Smooth muscle cell of trachea (primary cell): ENCODE results near the gene KIAA0319L. TPM values are rescaled to one million over a fixed set of nuclear protein-coding genes. Genes with fewer than 3 reads are reported as not detected.

ENCODE experiments used
- total RNA-seq: library from RNA; depleted of rRNA; stranded (reverse); fragments of >200 nt; gene quantifications from 2 replicates; pipeline ENCODE4 v1.2.1, GENCODE V29; 2014

Gene KIAA0319L
- 68.8 and 73.6 TPM in 2 replicates for total RNA-seq

DNA sequence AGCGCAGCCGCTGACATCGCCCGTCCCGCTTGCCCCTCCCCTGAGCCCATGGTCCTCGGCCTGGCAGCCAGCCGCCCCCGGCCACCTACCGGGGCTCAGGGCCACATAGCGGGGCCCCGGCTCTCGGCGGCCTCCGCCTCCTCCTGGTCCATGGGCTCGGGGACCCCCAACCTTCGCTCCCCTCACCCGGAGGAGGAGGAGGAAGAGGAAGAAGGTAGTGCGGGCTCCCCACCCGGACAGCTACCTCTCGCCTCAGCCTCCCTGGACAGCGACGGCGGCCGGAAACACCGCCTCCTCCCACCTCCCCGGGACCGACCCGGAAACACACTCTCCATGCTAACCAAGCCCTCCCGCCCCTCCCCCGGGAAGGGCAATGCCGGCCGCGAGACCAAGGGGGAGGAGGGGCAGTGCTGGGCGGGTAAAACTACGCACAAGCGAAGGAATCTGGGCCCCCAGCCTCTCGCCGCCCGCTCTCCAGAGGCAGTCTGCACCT is at the start of gene KIAA0319L:
Gene KIAA0319L (minus strand): TSS at position 286 of the 493 bp plus-strand sequence. CDS start 2,912 bp downstream, outside the sequence.

DNA sequence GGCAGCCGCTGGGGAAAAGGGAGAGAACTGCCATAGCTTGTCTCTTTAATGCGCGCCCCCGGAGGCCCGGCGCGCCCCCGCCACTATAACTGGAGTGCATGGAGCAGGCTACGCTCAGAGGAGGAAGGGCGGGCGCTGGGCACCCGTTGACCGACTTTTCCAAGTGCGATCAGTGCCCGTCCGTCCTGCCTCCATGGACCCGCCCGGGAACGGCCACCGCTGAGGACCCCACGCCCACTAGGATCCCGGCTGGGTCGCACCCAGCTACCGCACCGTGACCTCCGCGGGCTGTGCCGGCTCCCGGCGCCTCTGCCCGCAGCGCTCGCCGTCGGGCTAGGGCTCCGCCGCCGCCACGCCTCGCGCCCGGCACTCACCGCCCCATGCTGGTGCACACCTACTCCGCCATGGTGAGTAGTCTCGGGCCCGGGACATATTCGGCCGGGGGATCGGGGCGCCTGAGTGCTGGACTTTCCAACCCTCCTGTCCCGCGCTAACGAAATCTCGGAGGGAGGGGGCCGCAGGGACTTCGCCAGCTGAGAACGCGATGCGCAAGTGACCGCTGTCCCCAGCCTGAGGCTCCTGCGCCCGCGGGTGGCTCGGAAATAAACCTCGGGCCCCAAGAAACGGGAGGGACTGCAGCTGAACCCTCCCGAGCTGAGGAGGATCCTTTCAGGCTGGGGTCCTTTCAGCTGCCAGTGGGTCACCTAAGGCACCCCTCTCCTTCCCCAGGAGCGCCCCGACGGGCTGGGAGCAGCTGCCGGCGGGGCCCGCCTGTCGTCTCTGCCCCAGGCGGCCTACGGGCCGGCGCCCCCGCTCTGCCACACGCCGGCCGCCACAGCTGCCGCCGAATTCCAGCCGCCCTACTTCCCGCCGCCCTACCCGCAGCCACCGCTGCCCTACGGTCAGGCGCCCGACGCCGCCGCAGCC is 16.3 kb upstream of the KIAA0319L start, which contains the start of gene TFAP2E:
Gene TFAP2E (plus strand): TSS at position 117 of the 927 bp plus-strand sequence. CDS start 264 bp downstream, at position 381.

DNA sequence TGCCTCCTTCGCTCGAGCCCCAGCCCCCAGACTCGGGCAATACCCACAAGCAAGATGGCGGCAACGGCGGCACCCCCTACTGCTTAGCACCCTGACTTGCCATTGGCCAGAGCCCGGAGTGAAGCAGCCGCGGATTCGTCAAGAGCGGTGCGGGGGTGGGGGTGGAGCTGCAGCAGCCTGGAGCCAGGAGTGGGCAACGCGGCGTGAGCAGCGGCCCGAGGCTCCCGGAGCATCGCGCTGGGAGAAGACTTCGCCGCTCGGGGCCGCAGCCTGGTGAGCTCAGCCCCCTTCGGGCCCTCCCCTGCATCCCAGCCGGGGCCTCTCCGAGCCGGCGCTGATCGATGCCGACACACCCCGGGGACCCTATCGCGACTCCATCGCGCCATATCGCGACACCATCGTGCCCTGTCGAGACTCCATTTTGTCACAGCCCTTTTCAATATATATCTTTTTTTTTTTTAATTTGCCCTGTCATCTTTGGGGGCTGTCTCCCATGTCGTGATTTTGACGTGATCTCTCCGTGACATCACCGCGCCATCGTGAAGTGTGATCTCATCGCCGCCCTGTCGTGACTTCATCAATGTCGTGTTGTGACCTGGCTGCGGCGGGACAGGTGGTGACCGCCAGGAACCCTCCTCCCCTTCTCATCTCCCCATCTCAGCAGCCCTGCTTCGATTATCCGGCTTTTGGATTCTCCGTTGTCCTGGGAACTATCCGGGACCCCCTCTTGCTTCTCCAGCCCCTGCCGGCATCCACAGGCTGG is 589 bp upstream of the KIAA0319L start, which contains the start of gene NCDN:
Gene NCDN (plus strand): TSS at position 189 of the 763 bp plus-strand sequence. CDS start 392 bp downstream, at position 581.

Other genes starting within 250 kb of the KIAA0319L start
- gene NCDN, start 396 bp upstream of the KIAA0319L start, total RNA-seq, result 30.8 and 61.4 TPM in 2 replicates
- gene TFAP2E, start 15.9 kb upstream of the KIAA0319L start, total RNA-seq, result 0.33 and 0.44 TPM in 2 replicates
- 18.0 and 31.3 TPM in 2 replicates for gene PSMB2, start 84.1 kb upstream of the KIAA0319L start, total RNA-seq
- gene C1orf216, start 161.5 kb upstream of the KIAA0319L start, total RNA-seq, result 19.5 and 20.9 TPM in 2 replicates
- 2.2 and 12.5 TPM in 2 replicates for gene CLSPN, start 212.6 kb upstream of the KIAA0319L start, total RNA-seq